PFSK-1 (cell line): Measurements from ENCODE around the gene C1QTNF3.

Experiments used
- FOXP2 ChIP-seq: optimal IDR thresholded peaks from 2 replicates; pipeline ENCODE3; 2011; ENCODE audit warnings: borderline replicate concordance, control low read depth, inconsistent platforms; ENCODE audit not compliant: insufficient read depth; ENCODE audit errors: extremely low read length, extremely low read depth
- POLR2AphosphoS5 ChIP-seq: IDR thresholded peaks from 2 replicates; pipeline ENCODE4 v1.6.1; 2012; ENCODE audit warnings: low read depth, mild to moderate bottlenecking, control low read depth, low read length, moderate library complexity
- SIN3A ChIP-seq: IDR thresholded peaks from 2 replicates; pipeline ENCODE4 v1.6.1; 2012; ENCODE audit warnings: mild to moderate bottlenecking, low read length, moderate library complexity, borderline replicate concordance; ENCODE audit not compliant: insufficient read depth
- TAF1 ChIP-seq: IDR thresholded peaks from 2 replicates; pipeline ENCODE4 v1.6.1; 2012; ENCODE audit warnings: low read length, control low read depth, borderline replicate concordance; ENCODE audit not compliant: insufficient read depth
- TF ChIP-seq, protein P1 (sequence below), 2 experiments: IDR thresholded peaks; 2 replicates each; pipeline versions ENCODE4 v1.6.1 to v1.8.0; 2011 to 2012; ENCODE audit warnings: low read depth in 2 of 2, low read length in 2 of 2, control low read depth in 1 of 2, inconsistent platforms in 1 of 2, mild to moderate bottlenecking in 1 of 2, moderate library complexity in 1 of 2; ENCODE audit not compliant: insufficient read depth in 1 of 2

C1QTNF3 gene

DNA sequence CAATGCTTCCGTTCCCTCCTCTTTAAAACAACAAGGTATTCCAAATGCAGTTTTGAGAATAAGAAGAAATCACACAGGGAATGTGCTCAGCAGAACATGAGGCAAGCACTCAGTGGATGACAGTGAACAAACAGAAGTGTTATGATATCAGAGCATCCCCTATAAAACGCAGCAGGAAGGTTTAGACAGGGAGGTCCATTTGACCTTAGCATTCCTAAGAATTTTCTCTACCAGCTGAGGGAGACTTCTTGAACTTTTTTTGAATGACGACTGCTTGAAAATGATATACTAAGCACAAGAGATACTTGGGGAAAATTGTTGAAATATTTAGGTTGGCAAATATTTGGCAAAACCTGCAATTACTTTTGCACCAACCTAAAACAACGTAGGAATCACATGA lies 39.1 kb downstream of the C1QTNF3 start:
- TF ChIP-seq TAF1 = no peak
- TF ChIP-seq, protein P1, sequence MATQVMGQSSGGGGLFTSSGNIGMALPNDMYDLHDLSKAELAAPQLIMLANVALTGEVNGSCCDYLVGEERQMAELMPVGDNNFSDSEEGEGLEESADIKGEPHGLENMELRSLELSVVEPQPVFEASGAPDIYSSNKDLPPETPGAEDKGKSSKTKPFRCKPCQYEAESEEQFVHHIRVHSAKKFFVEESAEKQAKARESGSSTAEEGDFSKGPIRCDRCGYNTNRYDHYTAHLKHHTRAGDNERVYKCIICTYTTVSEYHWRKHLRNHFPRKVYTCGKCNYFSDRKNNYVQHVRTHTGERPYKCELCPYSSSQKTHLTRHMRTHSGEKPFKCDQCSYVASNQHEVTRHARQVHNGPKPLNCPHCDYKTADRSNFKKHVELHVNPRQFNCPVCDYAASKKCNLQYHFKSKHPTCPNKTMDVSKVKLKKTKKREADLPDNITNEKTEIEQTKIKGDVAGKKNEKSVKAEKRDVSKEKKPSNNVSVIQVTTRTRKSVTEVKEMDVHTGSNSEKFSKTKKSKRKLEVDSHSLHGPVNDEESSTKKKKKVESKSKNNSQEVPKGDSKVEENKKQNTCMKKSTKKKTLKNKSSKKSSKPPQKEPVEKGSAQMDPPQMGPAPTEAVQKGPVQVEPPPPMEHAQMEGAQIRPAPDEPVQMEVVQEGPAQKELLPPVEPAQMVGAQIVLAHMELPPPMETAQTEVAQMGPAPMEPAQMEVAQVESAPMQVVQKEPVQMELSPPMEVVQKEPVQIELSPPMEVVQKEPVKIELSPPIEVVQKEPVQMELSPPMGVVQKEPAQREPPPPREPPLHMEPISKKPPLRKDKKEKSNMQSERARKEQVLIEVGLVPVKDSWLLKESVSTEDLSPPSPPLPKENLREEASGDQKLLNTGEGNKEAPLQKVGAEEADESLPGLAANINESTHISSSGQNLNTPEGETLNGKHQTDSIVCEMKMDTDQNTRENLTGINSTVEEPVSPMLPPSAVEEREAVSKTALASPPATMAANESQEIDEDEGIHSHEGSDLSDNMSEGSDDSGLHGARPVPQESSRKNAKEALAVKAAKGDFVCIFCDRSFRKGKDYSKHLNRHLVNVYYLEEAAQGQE (IDR thresholded peaks at IDR 0.05; ENCODE audit: insufficient read depth in 1 of 2, low read depth in 2 of 2, low read length in 2 of 2) = no peak
- TF ChIP-seq SIN3A = no peak
- TF ChIP-seq POLR2AphosphoS5 = no peak
- no peak for TF ChIP-seq FOXP2

DNA sequence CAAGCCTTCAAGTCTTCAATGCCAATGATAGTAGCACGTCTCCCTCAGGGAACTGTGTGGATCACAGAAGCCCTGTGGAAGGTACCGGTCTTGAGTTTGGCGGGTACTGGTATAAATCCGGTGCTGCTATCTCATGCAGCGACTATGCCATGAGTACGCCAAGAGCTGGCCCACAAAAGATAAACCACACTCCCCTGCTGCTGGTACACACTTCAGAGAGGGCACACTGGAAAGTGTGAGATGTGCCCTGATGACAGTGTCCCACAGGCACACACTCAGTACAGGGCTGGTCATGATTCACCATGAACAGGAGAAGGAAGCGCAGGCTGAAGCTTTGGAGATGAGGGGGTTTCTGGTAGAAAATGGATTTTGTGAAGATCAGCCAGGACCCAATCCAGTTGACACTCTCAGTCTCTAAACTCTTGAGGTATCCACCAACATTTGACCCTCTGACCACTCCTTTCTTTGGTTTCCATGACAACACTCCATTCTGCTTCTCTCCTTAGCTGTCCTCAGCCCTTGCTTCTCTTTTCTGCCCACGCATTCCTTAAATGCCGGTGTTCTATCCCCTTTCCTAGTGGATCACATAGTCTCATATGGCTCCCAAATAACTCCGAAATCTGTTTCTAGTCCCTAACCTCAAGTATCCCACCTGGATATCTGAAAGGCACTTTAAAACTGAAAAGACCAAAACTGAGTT lies 40.2 kb downstream of the C1QTNF3 start:
- TF ChIP-seq POLR2AphosphoS5 = no peak
- TF ChIP-seq TAF1 = no peak
- TF ChIP-seq, protein P1 (IDR thresholded peaks at IDR 0.05; ENCODE audit: insufficient read depth in 1 of 2, low read depth in 2 of 2, low read length in 2 of 2) = no peak
- TF ChIP-seq FOXP2 = no peak
- no peak for TF ChIP-seq SIN3A

DNA sequence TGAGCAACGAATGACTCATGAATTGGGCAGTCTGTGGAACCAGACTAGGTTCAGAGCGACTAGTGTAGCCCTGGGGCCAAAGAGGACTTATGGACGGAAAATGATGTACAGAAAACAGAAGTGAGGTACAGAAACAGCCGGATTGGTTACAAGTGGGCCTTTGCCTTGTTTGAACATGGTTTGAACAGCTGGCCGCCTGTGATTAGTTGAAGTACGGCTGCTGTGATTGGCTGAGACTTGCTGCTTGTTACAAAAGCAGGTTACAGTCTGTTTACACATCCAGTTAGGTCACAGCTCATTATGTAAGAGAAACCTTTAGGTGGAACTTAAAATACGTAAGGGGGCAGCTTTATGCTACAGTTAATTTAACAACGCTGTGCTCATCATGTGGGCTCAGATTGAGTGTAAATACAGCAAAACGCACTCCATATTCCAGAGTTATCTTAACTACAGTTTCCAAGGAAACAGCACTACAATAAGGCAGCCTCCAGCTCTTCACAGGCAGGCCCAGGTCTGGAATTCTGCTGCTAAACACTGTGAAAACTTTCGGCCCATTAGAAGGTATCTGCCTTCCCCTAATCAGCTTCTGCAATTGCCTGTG lies 41.7 kb downstream of the C1QTNF3 start:
- TF ChIP-seq TAF1 (no peak), SIN3A (no peak), FOXP2 (no peak), POLR2AphosphoS5 (no peak)
- TF ChIP-seq, protein P1 (IDR thresholded peaks at IDR 0.05; ENCODE audit: insufficient read depth in 1 of 2, low read depth in 2 of 2, low read length in 2 of 2) = no peak

DNA sequence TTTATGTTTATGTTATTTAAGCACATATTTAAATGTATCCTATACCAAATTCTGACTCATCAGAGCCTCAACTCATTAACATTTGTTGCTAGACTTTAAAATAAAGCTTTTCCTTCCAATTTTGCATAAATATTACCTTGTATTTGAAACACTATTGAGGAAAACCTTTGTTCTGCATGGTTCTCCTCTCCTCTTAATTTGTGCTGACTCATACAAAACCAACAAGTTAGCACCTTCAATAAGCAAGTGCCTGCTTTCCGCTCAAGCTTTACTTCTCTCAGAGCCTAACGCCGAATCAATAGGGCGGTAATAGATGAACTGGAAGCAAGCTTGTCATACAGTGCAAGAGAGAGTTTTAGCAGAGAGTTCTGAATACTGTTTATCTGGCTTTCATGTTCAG lies 43.0 kb downstream of the C1QTNF3 start:
- TF ChIP-seq FOXP2 (no peak), TAF1 (no peak), POLR2AphosphoS5 (no peak), SIN3A (no peak)
- TF ChIP-seq, protein P1 (IDR thresholded peaks at IDR 0.05; ENCODE audit: insufficient read depth in 1 of 2, low read depth in 2 of 2, low read length in 2 of 2) = no peak
